Stimulated activated CD8-positive, alpha-beta memory T cell treated with anti-CD3 and anti-CD28 coated beads, Interleukin-2, amount 100 ng/mL, for 1 hour (primary cell): Measurements from ENCODE around the gene WDPCP.
"Not testable (repeated sequence)": the region's sequence is repeated elsewhere in the genome, so short reads cannot be mapped to it uniquely, and the experiment has no call there.

Experiments used
- DNase-seq, 2 donors: peaks; one replicate each; pipeline ENCODE4 v3.0.0-alpha.2; 2020; ENCODE audit warnings: low read depth in 2 of 2

Gene WDPCP

DNA sequence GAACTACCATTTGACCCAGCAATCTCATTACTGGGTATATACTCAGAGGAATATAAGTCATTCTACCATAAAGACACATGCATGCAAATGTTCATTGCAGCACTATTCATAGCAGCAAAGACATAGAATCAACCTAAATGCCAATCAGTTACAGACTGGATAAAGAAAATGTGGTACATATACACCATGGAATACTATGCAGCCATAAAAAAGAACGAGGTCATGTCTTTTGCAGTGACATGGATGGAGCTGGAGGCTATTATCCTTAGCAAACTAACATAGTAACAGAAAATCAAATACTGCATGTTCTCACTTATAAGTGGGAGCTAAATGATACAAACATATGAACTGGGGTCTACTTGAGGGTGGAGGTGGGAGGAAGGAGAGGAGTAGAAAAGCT is 230.6 kb downstream of the WDPCP start:
- not testable (repeated sequence) for DNase-seq

DNA sequence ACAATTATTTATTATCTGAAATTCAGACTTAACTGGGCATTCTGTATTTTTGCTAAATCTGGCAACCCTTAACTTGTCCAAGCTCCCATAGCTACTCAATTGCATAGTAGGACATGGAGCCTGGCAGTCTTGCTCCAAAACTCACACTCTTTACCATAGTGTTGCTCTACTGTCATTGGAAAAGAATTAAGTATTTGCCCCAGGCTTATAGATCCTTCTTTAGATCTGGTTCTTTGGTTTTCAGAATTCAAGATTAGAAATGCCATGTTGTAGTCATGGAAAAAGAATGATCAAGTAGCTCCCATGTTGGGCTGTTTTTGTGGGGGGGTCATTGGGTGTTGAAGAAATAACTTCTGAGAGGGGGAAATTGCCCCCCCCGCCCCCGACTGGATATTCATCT is 240.9 kb downstream of the WDPCP start:
- DNase-seq, result no peak

DNA sequence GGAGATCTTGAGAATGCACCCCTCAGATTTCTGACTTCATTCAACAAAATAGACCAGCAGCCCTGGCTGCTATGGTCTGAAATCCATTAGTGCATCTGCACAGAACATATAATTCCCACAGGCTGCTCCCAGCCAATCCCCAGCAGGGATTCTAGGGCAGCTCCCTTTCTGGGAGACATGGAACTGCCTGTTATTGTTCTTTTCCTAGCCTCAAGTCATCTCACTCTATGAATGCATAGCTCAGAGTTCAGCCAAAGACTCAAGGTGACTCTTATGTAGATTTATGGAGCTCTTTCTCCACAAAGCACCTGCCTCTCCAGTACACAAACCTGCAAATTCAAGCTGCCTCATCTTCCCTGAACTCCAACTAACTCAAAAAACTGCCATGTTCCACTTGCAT is 241.9 kb downstream of the WDPCP start:
- DNase-seq, result no peak

GRCh38 chr2:63345285-63345633 is 243.0 kb downstream of the WDPCP start:
- DNase-seq, result no peak

- no peak for DNase-seq
These were observed 243.5 kb downstream of the WDPCP start for GRCh38 chr2:63344575-63345284.

DNA sequence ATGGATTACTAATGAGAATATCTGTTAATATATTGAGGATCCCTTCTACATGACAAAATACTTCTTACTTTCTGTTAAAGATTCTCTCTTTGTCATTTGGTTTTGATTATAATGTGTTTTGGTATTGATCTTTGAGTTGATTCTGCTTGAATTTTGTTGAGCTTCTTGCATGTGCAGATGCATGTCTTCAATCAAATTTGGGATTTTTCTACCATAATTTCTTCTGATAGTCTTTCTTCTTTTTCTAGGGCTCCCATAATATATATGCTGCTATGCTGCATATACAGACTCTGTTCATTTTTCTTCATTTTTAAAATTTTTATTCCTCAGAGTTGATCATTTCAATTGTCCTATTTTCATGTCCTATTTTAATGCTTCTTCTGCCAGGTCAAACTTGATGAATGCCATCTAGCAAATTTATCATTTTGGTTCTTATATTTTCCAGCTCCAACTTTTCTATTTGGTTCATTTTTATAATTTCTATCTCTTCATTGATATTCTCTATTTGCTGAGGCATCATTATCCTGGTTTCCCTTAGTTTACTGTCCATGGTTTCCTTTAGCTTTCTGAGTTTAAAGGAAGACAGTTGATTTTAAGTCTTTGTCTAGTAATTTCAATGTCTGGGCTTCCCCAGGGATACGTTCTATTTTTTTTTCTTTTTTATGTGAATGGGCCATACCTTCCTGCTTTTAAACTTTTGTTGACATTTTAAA is 244.7 kb downstream of the WDPCP start:
- no peak for DNase-seq

DNA sequence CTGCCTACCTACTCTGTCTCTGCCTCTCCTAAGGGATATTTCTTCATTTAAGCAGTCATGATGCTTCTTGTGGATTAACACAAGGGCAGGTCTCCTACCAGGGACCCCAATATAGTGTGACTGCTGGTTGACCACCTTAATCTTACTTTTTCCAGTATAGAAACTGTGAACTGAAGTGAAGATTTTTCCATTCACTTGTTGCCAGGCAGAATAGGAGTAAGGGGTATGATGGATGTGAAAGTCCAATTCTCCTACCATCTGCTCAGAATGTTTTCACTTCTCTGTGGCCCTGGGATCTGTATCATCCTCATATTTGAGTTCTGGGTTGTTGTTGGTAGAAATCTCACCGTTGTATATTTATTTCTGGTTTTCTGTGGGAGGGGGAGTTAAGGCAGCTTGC is 247.8 kb downstream of the WDPCP start:
- no peak for DNase-seq

DNA sequence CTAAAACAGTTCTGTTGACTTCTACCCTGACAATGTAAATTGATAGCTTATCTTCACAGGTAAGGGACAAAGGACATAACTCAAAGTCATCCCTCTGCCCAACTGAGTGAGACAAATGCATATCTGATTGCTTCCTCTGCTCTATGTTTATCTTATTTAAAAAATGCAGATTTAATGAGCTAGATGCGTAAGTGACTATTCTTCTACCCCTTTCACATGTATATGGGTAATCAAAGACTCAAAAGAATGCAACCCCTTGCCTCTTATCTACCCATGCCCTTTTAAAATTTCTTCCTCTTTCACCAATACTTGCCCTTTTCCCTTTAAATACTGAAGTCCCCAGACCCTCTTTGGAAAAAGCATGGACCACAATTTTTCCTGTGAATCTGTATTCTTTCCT is 253.4 kb downstream of the WDPCP start:
- no peak for DNase-seq

DNA sequence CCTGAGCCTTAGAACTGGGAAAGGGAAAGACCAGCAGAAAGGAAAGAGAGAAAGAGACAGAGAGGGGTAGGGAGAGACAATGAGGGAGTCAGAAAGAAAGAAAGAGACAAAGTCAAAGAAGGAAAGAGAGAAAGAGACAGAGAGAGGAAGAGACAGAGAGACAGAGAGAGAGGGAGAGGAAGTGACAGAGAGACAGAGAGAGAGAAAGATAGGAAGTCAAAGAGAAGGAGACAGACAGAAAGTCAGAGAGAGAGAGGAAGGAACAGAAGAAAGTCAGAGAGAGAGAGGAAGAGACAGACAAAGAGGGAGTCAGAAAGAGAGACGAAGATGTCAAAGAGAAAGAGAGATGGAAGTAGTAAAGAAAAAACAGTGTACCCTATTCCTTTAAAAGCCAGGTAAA is 261.8 kb downstream of the WDPCP start:
- DNase-seq, result no peak

DNA sequence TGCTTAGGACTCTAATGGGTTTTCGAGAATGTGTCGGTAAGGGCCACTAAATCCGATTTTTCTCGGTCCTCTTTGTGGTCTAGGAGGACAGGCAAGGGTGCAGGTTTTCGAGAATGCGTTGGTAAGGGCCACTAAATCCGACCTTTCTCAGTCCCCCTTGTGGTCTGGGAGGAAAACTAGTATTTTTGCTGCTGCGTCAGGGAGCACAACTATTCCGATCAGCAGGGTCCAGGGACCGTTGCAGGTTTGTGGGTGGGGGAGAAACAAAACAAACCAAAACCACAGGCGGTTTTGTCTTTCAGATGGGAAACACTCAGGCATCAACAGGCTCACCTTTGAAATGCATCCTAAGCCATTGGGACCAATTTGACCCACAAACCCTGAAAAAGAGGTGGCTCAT is 264.6 kb downstream of the WDPCP start:
- DNase-seq, result not testable (repeated sequence)

DNA sequence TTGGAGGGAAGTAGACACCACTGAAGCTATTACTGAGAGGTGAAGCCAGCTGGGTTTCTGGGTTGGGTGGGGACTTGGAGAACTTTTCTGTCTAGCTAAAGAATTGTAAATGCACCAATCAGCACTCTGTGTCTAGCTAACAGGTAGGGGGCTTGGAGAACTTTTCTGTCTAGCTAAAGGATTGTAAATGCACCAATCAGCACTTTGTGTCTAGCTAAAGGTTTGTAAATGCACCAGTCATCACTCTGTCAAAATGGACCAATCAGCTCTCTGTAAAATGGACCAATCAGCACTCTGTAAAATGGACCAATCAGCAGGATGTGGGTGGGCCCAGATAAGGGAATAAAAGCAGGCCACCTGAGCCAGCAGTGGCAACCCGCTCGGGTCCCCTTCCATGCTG is 266.3 kb downstream of the WDPCP start:
- not testable (repeated sequence) for DNase-seq

DNA sequence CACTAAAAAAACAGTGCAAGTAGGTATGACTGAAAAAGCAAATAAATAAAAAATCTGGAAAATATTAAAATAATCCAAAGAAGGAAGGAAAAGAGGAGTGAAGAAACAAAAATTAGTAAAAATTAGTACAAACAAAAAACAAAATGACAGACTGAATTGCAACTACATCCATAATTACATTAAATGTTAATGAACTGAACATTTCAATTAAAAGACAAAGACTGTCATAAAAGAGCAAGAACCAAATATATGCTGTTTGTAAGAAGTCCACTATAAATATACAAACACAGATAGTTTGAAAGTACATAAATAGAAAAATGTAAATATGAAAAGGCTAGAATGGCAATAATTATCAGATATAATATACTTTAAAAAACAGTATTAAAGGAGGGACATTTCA is 267.6 kb downstream of the WDPCP start:
- no peak for DNase-seq

- DNase-seq, result no peak
These were observed 277.7 kb downstream of the WDPCP start for GRCh38 chr2:63310614-63311013.

GRCh38 chr2:63301481-63301880 is 286.8 kb downstream of the WDPCP start:
- DNase-seq, result no peak

GRCh38 chr2:63300835-63301234 is 287.4 kb downstream of the WDPCP start:
- DNase-seq, result no peak

DNA sequence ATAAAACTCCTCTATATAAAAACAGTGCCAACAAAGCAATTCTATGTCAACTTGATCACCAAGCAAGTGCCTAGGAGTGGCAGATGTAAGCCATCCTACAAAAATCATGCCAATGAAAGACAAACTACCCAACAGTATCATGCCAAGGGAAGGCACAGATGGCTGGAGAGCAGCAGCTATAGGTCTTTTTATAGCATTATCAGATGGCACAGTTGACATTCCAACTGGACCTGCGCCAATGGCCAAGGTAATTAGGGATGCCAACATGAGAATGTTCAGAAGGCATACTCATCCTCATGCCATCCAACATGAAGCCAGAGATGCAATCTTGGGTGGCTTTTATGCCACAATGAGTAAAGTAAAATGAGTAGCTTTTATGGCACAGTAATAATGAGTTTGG is 300.3 kb downstream of the WDPCP start:
- DNase-seq, result no peak

DNA sequence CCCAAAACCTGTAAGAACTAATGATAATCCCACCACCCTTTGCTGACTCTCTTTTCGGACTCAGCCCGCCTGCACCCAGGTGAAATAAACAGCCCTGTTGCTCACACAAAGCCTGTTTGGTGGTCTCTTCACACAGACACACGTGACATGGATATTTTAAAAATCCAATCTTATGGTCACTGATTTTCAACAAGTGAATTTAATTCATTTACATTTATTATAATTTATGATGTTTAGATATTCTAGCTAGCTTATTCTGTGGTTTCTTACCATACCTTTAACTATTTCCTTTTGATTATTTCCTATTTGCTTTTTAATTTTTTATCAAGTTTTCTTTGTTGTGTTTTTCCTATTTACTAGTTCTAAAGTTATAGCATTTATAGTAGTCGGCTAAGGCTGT is 301.8 kb downstream of the WDPCP start:
- not testable (repeated sequence) for DNase-seq

DNA sequence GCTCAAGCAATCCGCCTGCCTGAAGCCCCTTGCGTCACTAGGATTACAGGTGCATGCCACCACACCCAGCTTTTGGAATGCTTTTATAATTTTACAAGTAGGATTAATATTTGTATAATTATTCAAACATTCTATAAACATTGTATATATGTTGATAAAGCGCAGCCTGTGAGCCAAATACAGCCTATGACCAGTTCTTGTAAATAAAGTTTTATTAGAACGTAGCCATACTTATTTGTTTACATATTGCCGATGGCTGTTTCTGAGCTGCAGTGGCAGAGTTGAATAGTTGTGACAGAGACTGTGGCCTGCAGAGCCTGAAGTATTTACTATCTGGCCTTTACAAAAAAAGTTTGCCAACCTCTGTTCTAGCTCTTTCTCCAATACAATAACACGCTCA is 305.0 kb downstream of the WDPCP start:
- DNase-seq, result no peak

DNA sequence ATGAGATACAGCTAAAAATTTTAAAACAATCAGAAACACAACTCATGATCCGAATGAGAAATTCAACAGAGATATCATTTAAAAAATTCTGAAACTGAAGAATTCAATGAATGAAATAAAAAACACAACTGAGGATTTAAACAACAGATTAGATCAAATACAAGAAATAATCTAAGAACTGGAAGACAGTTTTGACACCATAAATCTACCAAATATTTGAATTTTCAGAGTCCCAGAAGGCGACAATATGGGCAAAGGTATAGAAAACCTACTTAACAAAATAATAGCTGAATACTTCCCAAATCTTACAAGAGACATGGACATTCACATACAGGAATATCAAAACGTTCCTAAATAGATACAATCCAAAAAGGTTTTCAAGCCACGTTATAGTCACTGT is 315.7 kb downstream of the WDPCP start:
- no peak for DNase-seq

- DNase-seq, result no peak
These were observed 317.6 kb downstream of the WDPCP start for GRCh38 chr2:63270717-63271116.

DNA sequence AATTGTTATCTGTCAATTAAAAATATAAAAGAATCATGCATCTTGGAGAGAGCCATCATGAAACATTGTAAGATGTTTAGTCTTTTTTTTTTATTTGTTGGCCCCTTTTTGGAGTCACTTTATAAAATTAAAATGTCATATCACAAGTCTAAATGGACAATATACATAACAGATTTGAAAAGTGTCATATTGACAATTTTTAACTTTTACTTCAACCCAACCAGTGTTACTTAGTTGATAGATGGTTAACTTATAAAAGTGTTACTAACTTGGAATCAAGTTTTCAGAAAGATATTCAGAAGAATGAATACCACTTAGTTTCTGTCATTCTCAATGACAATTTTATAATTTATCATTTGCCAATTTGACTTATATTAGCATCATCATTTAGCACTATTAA is 319.3 kb downstream of the WDPCP start:
- DNase-seq, result no peak

DNA sequence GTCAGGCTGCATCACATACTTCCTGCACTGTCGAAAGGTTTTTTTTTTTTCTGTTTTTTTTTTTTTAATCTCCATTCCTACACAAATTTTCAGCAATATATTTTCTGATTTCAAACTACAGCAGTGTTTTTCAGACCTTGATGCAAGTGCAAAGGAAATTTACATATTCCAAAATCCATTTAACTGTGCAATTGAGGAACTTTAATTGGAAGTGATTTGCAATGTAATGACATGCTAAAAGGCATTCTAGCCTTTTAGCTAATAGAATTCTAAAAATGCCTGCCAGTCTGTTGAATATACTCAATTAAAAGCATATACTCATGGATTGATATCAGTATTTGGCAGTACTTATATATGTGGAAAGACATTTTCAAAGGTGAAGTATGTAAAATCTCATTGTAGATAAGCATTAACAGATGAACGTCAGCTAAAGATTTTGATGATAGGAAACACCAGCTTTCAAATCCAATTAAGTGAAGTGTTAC is 327.1 kb downstream of the WDPCP start:
- DNase-seq, result no peak

GRCh38 chr2:63257473-63257872 is 330.8 kb downstream of the WDPCP start:
- no peak for DNase-seq

- DNase-seq, result no peak
These were observed 339.1 kb downstream of the WDPCP start for GRCh38 chr2:63249161-63249560.
